ENCODE data around the gene SCAPER.

DNA sequence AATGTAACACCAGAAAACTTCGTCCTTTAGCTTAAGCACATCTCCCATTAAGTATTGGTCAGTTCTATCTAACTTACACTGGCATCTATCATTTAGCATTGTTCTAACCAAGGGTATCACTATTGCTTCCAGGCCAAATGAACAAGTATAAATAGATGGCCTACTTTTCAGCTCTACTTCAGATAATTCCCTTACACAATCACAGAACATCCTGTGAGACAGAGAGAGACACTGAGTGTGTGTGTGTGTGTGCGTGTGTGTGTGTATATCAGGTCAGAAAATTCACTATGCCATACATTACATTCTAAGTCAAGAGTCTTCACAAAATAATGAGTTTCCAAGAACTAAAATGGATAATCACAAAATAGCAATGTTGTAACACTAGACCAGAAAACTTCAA lies 39.1 kb downstream of the SCAPER start:
- TF ChIP-seq NR2C2 (CRISPR knock-in tag; IDR thresholded peaks at IDR 0.05) = no peak
- TF ChIP-seq, protein P1, sequence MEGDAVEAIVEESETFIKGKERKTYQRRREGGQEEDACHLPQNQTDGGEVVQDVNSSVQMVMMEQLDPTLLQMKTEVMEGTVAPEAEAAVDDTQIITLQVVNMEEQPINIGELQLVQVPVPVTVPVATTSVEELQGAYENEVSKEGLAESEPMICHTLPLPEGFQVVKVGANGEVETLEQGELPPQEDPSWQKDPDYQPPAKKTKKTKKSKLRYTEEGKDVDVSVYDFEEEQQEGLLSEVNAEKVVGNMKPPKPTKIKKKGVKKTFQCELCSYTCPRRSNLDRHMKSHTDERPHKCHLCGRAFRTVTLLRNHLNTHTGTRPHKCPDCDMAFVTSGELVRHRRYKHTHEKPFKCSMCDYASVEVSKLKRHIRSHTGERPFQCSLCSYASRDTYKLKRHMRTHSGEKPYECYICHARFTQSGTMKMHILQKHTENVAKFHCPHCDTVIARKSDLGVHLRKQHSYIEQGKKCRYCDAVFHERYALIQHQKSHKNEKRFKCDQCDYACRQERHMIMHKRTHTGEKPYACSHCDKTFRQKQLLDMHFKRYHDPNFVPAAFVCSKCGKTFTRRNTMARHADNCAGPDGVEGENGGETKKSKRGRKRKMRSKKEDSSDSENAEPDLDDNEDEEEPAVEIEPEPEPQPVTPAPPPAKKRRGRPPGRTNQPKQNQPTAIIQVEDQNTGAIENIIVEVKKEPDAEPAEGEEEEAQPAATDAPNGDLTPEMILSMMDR (IDR thresholded peaks at IDR 0.05) = no peak
- TF ChIP-seq ZBTB21 (CRISPR knock-in tag; IDR thresholded peaks at IDR 0.05; ENCODE audit: borderline replicate concordance) = no peak
- no peak for TF ChIP-seq ELF4 (CRISPR knock-in tag; IDR thresholded peaks at IDR 0.05; ENCODE audit: low read depth)
- no peak for TF ChIP-seq FOXP4 (CRISPR knock-in tag; IDR thresholded peaks at IDR 0.05)
- TF ChIP-seq, protein P2, sequence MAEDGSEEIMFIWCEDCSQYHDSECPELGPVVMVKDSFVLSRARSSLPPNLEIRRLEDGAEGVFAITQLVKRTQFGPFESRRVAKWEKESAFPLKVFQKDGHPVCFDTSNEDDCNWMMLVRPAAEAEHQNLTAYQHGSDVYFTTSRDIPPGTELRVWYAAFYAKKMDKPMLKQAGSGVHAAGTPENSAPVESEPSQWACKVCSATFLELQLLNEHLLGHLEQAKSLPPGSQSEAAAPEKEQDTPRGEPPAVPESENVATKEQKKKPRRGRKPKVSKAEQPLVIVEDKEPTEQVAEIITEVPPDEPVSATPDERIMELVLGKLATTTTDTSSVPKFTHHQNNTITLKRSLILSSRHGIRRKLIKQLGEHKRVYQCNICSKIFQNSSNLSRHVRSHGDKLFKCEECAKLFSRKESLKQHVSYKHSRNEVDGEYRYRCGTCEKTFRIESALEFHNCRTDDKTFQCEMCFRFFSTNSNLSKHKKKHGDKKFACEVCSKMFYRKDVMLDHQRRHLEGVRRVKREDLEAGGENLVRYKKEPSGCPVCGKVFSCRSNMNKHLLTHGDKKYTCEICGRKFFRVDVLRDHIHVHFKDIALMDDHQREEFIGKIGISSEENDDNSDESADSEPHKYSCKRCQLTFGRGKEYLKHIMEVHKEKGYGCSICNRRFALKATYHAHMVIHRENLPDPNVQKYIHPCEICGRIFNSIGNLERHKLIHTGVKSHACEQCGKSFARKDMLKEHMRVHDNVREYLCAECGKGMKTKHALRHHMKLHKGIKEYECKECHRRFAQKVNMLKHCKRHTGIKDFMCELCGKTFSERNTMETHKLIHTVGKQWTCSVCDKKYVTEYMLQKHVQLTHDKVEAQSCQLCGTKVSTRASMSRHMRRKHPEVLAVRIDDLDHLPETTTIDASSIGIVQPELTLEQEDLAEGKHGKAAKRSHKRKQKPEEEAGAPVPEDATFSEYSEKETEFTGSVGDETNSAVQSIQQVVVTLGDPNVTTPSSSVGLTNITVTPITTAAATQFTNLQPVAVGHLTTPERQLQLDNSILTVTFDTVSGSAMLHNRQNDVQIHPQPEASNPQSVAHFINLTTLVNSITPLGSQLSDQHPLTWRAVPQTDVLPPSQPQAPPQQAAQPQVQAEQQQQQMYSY (CRISPR knock-in tag; IDR thresholded peaks at IDR 0.05) = no peak
- TF ChIP-seq ETV6 (CRISPR knock-in tag; IDR thresholded peaks at IDR 0.05) = no peak
- TF ChIP-seq TEAD1 (CRISPR knock-in tag; IDR thresholded peaks at IDR 0.05) = no peak
- no peak for TF ChIP-seq CREB1 (CRISPR knock-in tag; IDR thresholded peaks at IDR 0.05)
- TF ChIP-seq IRF2 (CRISPR knock-in tag; IDR thresholded peaks at IDR 0.05; ENCODE audit: borderline replicate concordance, low read depth) = no peak
- TF ChIP-seq EMX1 (CRISPR knock-in tag; IDR thresholded peaks at IDR 0.05) = no peak
- no peak for TF ChIP-seq TCF7 (CRISPR knock-in tag; IDR thresholded peaks at IDR 0.05; ENCODE audit: low read depth)
- TF ChIP-seq NFYB (CRISPR knock-in tag; conservative IDR thresholded peaks at IDR 0.05; ENCODE audit: low read depth) = no peak

Data from WTC11 (cell line).